H9 (cell line): ENCODE measurements around the gene TLR8. TPM values are rescaled to one million over a fixed set of nuclear protein-coding genes. Genes with fewer than 3 reads are reported as not detected.
"Not testable (repeated sequence)": the region's sequence is repeated elsewhere in the genome, so short reads cannot be mapped to it uniquely, and the experiment has no call there.

Experiments
- DNase-seq: peaks from one replicate; pipeline ENCODE4 v3.0.0-alpha.2; 2017
- H2AFZ ChIP-seq: one replicate; pipeline ENCODE4 v1.6.1; 2013; ENCODE audit warnings: mild to moderate bottlenecking, low read length, control low read depth, moderate library complexity
- H2AK5ac ChIP-seq: 2 replicates; pipeline ENCODE4 v1.6.1; 2013; ENCODE audit warnings: low read length, control low read depth, mixed read lengths; ENCODE audit not compliant: insufficient read length
- H2BK120ac ChIP-seq: one replicate; pipeline ENCODE4 v1.6.1; 2013; ENCODE audit warnings: low read depth, mild to moderate bottlenecking, low read length, control low read depth, inconsistent platforms; ENCODE audit not compliant: poor library complexity, severe bottlenecking
- H2BK12ac ChIP-seq: 2 replicates; pipeline ENCODE4 v1.6.1; 2013; ENCODE audit warnings: low read length, control low read depth, mixed read lengths, low read depth; ENCODE audit not compliant: insufficient read length
- H2BK15ac ChIP-seq: 2 replicates; pipeline ENCODE4 v1.6.1; 2013; ENCODE audit warnings: low read depth, low read length, control low read depth
- H2BK20ac ChIP-seq: one replicate; pipeline ENCODE4 v1.6.1; 2013; ENCODE audit warnings: low read depth, mild to moderate bottlenecking, low read length, control low read depth, inconsistent platforms; ENCODE audit not compliant: poor library complexity, severe bottlenecking
- H2BK5ac ChIP-seq: 2 replicates; pipeline ENCODE4 v1.6.1; 2013; ENCODE audit warnings: low read length, control low read depth, mixed read lengths; ENCODE audit not compliant: insufficient read length
- H3K14ac ChIP-seq: 2 replicates; pipeline ENCODE4 v1.6.1; 2013; ENCODE audit warnings: low read length, control low read depth; ENCODE audit not compliant: insufficient read depth
- H3K18ac ChIP-seq: 2 replicates; pipeline ENCODE4 v1.6.1; 2013; ENCODE audit warnings: low read depth, mild to moderate bottlenecking, mixed read lengths, low read length, control low read depth; ENCODE audit not compliant: insufficient read length
- H3K23ac ChIP-seq: 2 replicates; pipeline ENCODE4 v1.6.1; 2013; ENCODE audit warnings: low read length, control low read depth, mixed read lengths, low read depth; ENCODE audit not compliant: insufficient read length
- H3K23me2 ChIP-seq: 2 replicates; pipeline ENCODE4 v1.6.1; 2013; ENCODE audit warnings: low read depth, mild to moderate bottlenecking, mixed read lengths, low read length, control low read depth; ENCODE audit not compliant: insufficient read length, poor library complexity, severe bottlenecking
- H3K27ac ChIP-seq: 2 replicates; pipeline ENCODE4 v1.5.1; 2013; ENCODE audit warnings: low read length, control low read depth, mixed read lengths, low read depth; ENCODE audit not compliant: insufficient read length
- H3K27me3 ChIP-seq: 2 replicates; pipeline ENCODE4 v1.6.1; 2013; ENCODE audit warnings: low read length, control low read depth, inconsistent platforms; ENCODE audit not compliant: insufficient read depth
- H3K4ac ChIP-seq: 2 replicates; pipeline ENCODE4 v1.6.1; 2013; ENCODE audit warnings: low read depth, mild to moderate bottlenecking, control low read depth, inconsistent platforms, low read length, moderate library complexity
- H3K4me1 ChIP-seq: 2 replicates; pipeline ENCODE4 v1.6.1; 2013; ENCODE audit warnings: low read length, control low read depth, inconsistent platforms; ENCODE audit not compliant: insufficient read depth
- H3K4me2 ChIP-seq: 2 replicates; pipeline ENCODE4 v1.6.1; 2013; ENCODE audit warnings: low read length, control low read depth, mixed read lengths; ENCODE audit not compliant: insufficient read length, insufficient read depth
- H3K56ac ChIP-seq: 2 replicates; pipeline ENCODE4 v1.6.1; 2013; ENCODE audit warnings: low read depth, mild to moderate bottlenecking, mixed read lengths, low read length, control low read depth; ENCODE audit not compliant: insufficient read length
- H3K79me1 ChIP-seq: 2 replicates; pipeline ENCODE4 v1.6.1; 2013; ENCODE audit warnings: low read depth, mild to moderate bottlenecking, moderate library complexity, low read length, control low read depth, inconsistent platforms; ENCODE audit not compliant: insufficient read depth, poor library complexity, severe bottlenecking
- H3K79me2 ChIP-seq: 2 replicates; pipeline ENCODE4 v1.6.1; 2013; ENCODE audit warnings: low read length, control low read depth, inconsistent platforms; ENCODE audit not compliant: insufficient read depth
- H3K9ac ChIP-seq: 2 replicates; pipeline ENCODE4 v1.6.1; 2013; ENCODE audit warnings: low read length, control low read depth, mixed read lengths; ENCODE audit not compliant: insufficient read length; ENCODE audit errors: extremely low read depth
- H3K9me3 ChIP-seq: one replicate; pipeline ENCODE4 v1.6.1; 2013; ENCODE audit warnings: low read depth, low read length, inconsistent platforms; ENCODE audit not compliant: control insufficient read depth
- H3T11ph ChIP-seq: one replicate; pipeline ENCODE4 v1.6.1; 2013; ENCODE audit warnings: mild to moderate bottlenecking, low read length, control low read depth, inconsistent platforms
- H4K20me1 ChIP-seq: one replicate; pipeline ENCODE4 v1.6.1; 2013; ENCODE audit not compliant: control insufficient read depth, insufficient read length, insufficient read depth
- H4K5ac ChIP-seq: 2 replicates; pipeline ENCODE4 v1.6.1; 2013; ENCODE audit warnings: low read depth, mild to moderate bottlenecking, mixed read lengths, low read length, control low read depth; ENCODE audit not compliant: insufficient read length
- H4K8ac ChIP-seq: replicated peaks from 2 replicates; pipeline ENCODE4 v1.6.1; 2013; ENCODE audit warnings: low read length, control low read depth, mixed read lengths, low read depth; ENCODE audit not compliant: insufficient read length
- H4K91ac ChIP-seq: 2 replicates; pipeline ENCODE4 v1.6.1; 2013; ENCODE audit warnings: low read depth, mild to moderate bottlenecking, moderate library complexity, mixed read lengths, low read length, control low read depth; ENCODE audit not compliant: insufficient read length
- H3K27ac Mint-ChIP-seq, 3 experiments: 2 replicates in 2 of 3; 3 replicates in 1 of 3; pipeline ENCODE4 v1.8.0; 2020 to 2021; ENCODE audit warnings: mixed read lengths in 3 of 3, mild to moderate bottlenecking in 1 of 3, moderate library complexity in 1 of 3
- H3K27me3 Mint-ChIP-seq: 2 replicates; pipeline ENCODE4 v1.8.0; 2021; ENCODE audit warnings: low read depth, mild to moderate bottlenecking, moderate library complexity, mixed read lengths
- H3K36me3 Mint-ChIP-seq, 3 experiments: 2 replicates in 2 of 3; 3 replicates in 1 of 3; pipeline ENCODE4 v1.8.0; 2020 to 2021; ENCODE audit warnings: low read depth in 3 of 3, mixed read lengths in 3 of 3; ENCODE audit not compliant: insufficient read depth in 1 of 3
- H3K4me1 Mint-ChIP-seq, 2 experiments: 2 replicates each; pipeline ENCODE4 v1.8.0; 2020; ENCODE audit warnings: mixed read lengths in 2 of 2
- H3K4me3 Mint-ChIP-seq, 2 experiments: 2 replicates in 1 of 2; 3 replicates in 1 of 2; pipeline ENCODE4 v1.8.0; 2020 to 2021; ENCODE audit warnings: mild to moderate bottlenecking in 2 of 2, mixed read lengths in 2 of 2, moderate library complexity in 1 of 2
- H3K9me3 Mint-ChIP-seq, 2 experiments: 2 replicates in 1 of 2; 3 replicates in 1 of 2; pipeline ENCODE4 v1.8.0; 2020; ENCODE audit warnings: mild to moderate bottlenecking in 2 of 2, mixed read lengths in 2 of 2, moderate library complexity in 1 of 2
- CTCF ChIP-seq: fragments of 200-600 bp; sonication (generic); conservative IDR thresholded peaks from 3 replicates; pipeline ENCODE4 v1.8.0; 2021; ENCODE audit warnings: antibody characterized with exemption, mild to moderate bottlenecking
- WGBS: extraction: QIAGEN DNeasy Blood & Tissue Kit; methylation state at CpG from one replicate; pipeline ENCODE4 v1.1.7; 2013; ENCODE audit warnings: missing lambda C conversion rate, low lambda C conversion rate, mixed read lengths; ENCODE audit not compliant: insufficient read length; ENCODE audit errors: extremely low coverage; 5-methylcytosine and 5-hydroxymethylcytosine counted together
- total RNA-seq: library from RNA; stranded (reverse); gene quantifications from 2 replicates; pipeline ENCODE4 v1.2.1, GENCODE V29; 2021

The TLR8 gene
- total RNA-seq, 1 experiment from 2014 or later = not detected

GRCh38 chrX:12962041-12962504 lies 55.7 kb downstream of the TLR8 start:
- no peaks in the 10 kb centered on the region for H4K20me1 ChIP-seq
- peaks cover 12 to 22% (median 20%) of the 10 kb centered on the region in 3 experiments for H3K36me3 Mint-ChIP-seq
- no peak overlapping the region for H3K18ac ChIP-seq
- H3K4me1 Mint-ChIP-seq = peaks cover 14 to 15% of the 10 kb centered on the region in 2 experiments
- no peak overlapping the region for H4K8ac ChIP-seq
- no peaks in the 10 kb centered on the region for H3K4me1 ChIP-seq
- TF ChIP-seq CTCF = no peak
- H4K5ac ChIP-seq = no peak overlapping the region
- no peak overlapping the region for H2BK12ac ChIP-seq
- no peak overlapping the region for H2BK15ac ChIP-seq
- H3K4ac ChIP-seq = no peak overlapping the region
- H3K27me3 Mint-ChIP-seq = peaks cover 5% of the 10 kb centered on the region
- no peaks in the 10 kb centered on the region for H3K23me2 ChIP-seq
- no peak overlapping the region for H3K9ac ChIP-seq
- no peaks in the 10 kb centered on the region for H3K79me2 ChIP-seq
- DNase-seq = no peak
- WGBS = no CpG with 5 or more reads among the region's 4 CpGs
- no peak overlapping the region; a peak in 1 of 5 replicates for H3K4me3 Mint-ChIP-seq
- H3K23ac ChIP-seq = no peak overlapping the region
- no peaks in the 10 kb centered on the region for H3K79me1 ChIP-seq
- H2BK120ac ChIP-seq = no peak overlapping the region
- no peaks in the 10 kb centered on the region for H3K27me3 ChIP-seq
- no peak overlapping the region for H3K56ac ChIP-seq
- H3K4me2 ChIP-seq = no peak overlapping the region
- H2AK5ac ChIP-seq = no peak overlapping the region
- H3K9me3 Mint-ChIP-seq = peaks cover 61 to 66% of the 10 kb centered on the region in 2 experiments
- peak overlapping the region in 1 of 3 experiments; percentile 5; a peak in 1 of 7 replicates for H3K27ac Mint-ChIP-seq
- no peak overlapping the region for H2AFZ ChIP-seq
- H3K27ac ChIP-seq = no peak overlapping the region
- H4K91ac ChIP-seq = no peak overlapping the region
- no peak overlapping the region for H3K14ac ChIP-seq
- H2BK20ac ChIP-seq = no peak overlapping the region
- H3T11ph ChIP-seq = no peak overlapping the region
- no peak overlapping the region for H2BK5ac ChIP-seq
- H3K9me3 ChIP-seq = peaks cover 12% of the 10 kb centered on the region

- not testable (repeated sequence) for H4K20me1 ChIP-seq, H3K4me3 Mint-ChIP-seq, H4K8ac ChIP-seq, DNase-seq, H3K27me3 Mint-ChIP-seq, H3K4me1 ChIP-seq, H3K27ac ChIP-seq, H3K79me2 ChIP-seq, H3K23me2 ChIP-seq, H4K91ac ChIP-seq, H2BK12ac ChIP-seq, H3K4ac ChIP-seq, H3K27me3 ChIP-seq, H3K79me1 ChIP-seq, H2BK20ac ChIP-seq, H3K56ac ChIP-seq, H2BK15ac ChIP-seq, H3K23ac ChIP-seq, H3T11ph ChIP-seq, H3K18ac ChIP-seq, H2BK5ac ChIP-seq, H2AK5ac ChIP-seq, H4K5ac ChIP-seq, H3K4me2 ChIP-seq, H3K14ac ChIP-seq, H2BK120ac ChIP-seq, H3K27ac Mint-ChIP-seq, H2AFZ ChIP-seq, H3K9ac ChIP-seq
- Mint-ChIP-seq H3K4me1 (peaks cover 13 to 14% of the 10 kb centered on the region in 2 experiments), H3K36me3 (peaks cover 13 to 30% (median 22%) of the 10 kb centered on the region in 3 experiments), H3K9me3 (peaks cover 61 to 68% of the 10 kb centered on the region in 2 experiments)
- H3K9me3 ChIP-seq = peaks cover 12% of the 10 kb centered on the region
- WGBS = no CpG with 5 or more reads among the region's 52 CpGs
These were observed 56.9 kb downstream of the TLR8 start for GRCh38 chrX:12963210-12963850.
